RWPE1 (cell line): ENCODE results near the gene CLDN3.

Source experiments
- CTCF ChIA-PET: fragments of 350-600 bp; sonication (Branson Sonifier 250); formaldehyde crosslinking; extraction: SDS; loops from one replicate; lab custom pipeline; 2021; lab: Yijun Ruan, JAX
- POLR2A ChIA-PET: fragments of 400-600 bp; formaldehyde crosslinking; extraction: SDS; loops from one replicate; lab custom pipeline; 2020; ENCODE audit warnings: antibody characterized with exemption; ENCODE audit not compliant: low non-redundant PET; lab: Yijun Ruan, JAX
- DNase-seq: peaks from one replicate; pipeline ENCODE4 v3.0.0; 2012; ENCODE audit warnings: low spot score
- H3K27ac ChIP-seq: fragments of 450-650 bp; 2 replicates; pipeline ENCODE4 v1.5.1; 2017
- TF ChIP-seq, protein P1 (sequence below): fragments of 450-650 bp; conservative IDR thresholded peaks from 2 replicates; pipeline ENCODE4 v1.5.1; 2017; ENCODE audit warnings: low read depth, mild to moderate bottlenecking

CLDN3 gene, protein sequence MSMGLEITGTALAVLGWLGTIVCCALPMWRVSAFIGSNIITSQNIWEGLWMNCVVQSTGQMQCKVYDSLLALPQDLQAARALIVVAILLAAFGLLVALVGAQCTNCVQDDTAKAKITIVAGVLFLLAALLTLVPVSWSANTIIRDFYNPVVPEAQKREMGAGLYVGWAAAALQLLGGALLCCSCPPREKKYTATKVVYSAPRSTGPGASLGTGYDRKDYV

DNA sequence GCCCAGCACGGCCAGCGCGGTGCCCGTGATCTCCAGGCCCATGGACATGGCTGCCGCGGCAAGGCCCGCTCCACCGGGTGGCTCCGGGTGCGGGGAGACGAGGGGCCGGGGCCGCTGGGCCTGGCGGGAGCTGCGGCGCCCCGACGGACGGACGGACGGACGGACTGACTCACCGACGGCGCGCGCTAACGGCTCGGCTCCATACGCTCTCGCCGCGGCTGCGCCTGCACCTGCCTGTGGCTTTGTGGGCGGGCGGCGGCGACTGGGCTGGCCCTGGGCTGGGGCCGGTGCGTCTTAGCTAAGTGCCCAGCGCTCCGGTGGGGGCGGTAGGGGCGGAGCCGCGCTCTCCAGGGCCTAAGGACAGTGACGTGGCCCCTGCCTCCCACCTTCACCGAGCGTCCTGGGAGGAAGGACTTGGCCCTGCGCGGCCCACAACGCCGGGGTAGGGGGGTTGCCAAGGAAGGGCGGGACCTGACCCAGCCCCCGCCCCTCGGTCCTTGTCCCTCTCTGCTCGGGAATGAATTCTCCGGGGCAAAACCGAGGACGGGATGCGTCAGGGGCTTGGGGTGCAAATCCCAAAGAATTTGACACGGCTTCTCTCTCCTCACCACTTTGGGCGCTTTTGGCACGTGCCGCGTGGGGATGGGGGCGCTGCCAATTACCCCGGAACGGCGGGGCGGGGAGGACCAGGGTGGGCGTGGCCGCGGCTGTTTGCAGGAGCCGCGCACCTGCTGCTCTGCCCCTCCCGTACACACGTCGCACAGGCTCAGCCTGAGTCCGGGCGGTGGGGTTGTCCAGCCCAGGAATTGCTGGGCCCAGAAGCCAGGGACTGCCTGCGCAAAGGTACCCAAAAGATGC is at the start of gene CLDN3:
Gene CLDN3 (minus strand): TSS at position 269 of the 858 bp plus-strand sequence. CDS start 221 bp downstream, at position 48.
- CTCF ChIA-PET = interaction anchor here (0.7 kb wide), 1 partner anchor 44 kb away, joined by 4 read pairs; no protein-coding TSS in a partner anchor
- no peak for DNase-seq
- POLR2A ChIA-PET = no interaction called here
- TF ChIP-seq, protein P1, sequence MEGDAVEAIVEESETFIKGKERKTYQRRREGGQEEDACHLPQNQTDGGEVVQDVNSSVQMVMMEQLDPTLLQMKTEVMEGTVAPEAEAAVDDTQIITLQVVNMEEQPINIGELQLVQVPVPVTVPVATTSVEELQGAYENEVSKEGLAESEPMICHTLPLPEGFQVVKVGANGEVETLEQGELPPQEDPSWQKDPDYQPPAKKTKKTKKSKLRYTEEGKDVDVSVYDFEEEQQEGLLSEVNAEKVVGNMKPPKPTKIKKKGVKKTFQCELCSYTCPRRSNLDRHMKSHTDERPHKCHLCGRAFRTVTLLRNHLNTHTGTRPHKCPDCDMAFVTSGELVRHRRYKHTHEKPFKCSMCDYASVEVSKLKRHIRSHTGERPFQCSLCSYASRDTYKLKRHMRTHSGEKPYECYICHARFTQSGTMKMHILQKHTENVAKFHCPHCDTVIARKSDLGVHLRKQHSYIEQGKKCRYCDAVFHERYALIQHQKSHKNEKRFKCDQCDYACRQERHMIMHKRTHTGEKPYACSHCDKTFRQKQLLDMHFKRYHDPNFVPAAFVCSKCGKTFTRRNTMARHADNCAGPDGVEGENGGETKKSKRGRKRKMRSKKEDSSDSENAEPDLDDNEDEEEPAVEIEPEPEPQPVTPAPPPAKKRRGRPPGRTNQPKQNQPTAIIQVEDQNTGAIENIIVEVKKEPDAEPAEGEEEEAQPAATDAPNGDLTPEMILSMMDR = no peak
- H3K27ac ChIP-seq = no peak within 1 kb of the TSS

DNA sequence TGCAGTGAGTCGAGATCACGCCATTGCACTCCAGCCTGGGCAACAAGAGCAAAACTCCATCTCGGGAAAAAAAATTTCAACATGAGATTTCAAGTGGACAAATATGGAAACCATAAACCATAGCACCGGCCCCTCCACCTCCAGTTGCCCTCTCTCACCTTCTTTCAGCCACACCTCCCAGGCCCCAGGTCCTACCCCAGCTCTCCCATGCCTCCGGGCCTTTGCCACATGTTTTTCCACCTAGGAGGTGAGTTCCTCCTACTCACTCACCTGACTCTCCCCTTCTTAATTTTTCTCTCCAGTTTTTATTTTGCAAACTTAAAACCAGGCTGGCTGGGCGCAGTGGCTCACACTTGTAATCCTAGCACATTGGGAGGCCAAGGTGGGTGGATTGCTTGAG is 47.1 kb upstream of the CLDN3 start:
- H3K27ac ChIP-seq = 0 out of 2 replicates have a peak overlapping the region, but pooled peaks have one; percentile 1
- DNase-seq = no peak
- ChIA-PET CTCF (interaction anchor here (0.6 kb wide), 1 partner anchor 51 kb away, joined by 6 read pairs; no protein-coding TSS in a partner anchor), POLR2A (no interaction called here)
- TF ChIP-seq, protein P1 = no peak

DNA sequence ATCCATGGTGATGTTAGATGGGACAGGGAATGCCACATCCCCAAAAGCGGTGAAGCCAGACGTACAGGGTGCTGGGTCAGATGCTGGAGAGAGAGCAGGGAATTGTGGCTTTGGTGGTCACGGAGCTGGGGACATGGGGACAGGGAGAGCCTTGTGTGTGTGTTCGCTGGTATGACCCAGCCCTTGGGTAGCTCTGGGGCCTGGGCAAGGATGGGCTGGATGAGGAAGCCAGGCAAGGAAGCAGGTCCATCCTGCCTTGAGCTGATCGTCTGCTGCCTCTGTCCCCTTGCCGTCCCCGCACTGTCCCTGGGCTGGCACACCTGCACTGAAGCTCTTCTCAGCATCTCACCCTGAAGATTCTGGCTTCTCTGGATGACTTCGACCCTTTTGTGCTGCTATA is 45.4 kb upstream of the CLDN3 start:
- DNase-seq = no peak
- ChIA-PET CTCF (interaction anchor here (0.5 to 0.7 kb wide), 2 partner anchors 40 to 42 kb away, joined by 3 to 4 read pairs; no protein-coding TSS in a partner anchor), POLR2A (no interaction called here)
- TF ChIP-seq, protein P1 = no peak
- no peak overlapping the region for H3K27ac ChIP-seq

DNA sequence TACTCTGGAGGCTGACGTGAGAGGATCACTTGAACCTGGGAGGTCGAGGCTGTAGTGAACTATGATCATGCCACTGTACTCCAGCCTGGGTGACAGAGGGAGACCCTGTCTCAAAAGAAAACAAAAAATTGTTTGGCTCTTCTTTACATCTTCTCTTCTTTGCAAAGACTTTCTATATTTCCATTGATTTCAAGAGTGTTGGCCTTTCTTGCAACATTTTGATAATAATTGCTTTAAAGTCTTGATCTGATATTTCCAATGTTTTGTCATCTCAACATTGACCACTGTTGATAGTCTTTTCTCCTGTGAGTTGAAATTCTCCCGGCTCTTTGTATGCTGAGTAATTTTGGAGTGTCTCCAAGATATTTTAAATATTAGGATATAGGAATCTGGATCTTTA is 42.9 kb upstream of the CLDN3 start:
- no peak overlapping the region for H3K27ac ChIP-seq
- ChIA-PET CTCF (no interaction called here), POLR2A (no interaction called here)
- TF ChIP-seq, protein P1 = no peak
- no peak for DNase-seq

DNA sequence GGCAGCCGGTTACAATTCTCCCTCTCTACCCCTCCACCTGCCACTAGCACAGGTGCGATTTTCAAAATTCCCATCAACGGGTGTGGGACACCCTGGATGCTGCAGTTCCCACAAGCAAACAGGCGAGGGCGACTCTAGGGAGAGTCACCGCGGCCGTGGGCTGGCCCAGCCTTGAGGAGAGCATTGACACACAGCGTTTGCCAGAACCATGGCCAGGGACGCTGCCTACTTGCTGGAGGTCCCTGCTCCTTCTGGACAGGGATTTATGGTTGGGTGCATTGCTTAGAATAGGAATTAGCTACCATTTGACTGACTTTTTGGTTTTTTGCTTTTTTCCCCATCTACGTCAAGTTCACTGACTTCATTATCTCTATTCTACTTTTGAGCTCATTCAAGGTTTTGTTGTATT is 41.7 kb upstream of the CLDN3 start:
- ChIA-PET POLR2A (no interaction called here), CTCF (interaction anchor here (0.6 kb wide), 1 partner anchor 178 kb away, joined by 3 read pairs; no protein-coding TSS in a partner anchor)
- TF ChIP-seq, protein P1 = peak; percentile 72
- no peak for DNase-seq
- H3K27ac ChIP-seq = no peak overlapping the region

DNA sequence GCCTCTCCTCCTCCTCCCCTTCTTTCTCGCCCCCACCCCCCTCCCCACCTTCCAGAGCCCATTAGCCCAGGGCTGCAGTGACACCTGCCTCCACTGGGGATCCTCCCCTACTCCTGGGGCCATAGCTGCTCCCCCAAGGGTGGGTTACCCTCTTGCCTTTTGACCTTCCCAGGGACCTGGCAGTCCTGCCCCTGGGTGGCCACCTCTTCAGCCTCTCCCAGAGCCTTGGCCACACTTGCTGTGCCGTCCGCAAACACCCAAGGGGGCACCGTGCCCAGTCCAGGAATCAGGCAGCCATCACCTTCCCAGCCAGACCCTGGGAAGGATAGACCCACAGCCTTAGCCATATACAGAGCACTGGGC is 40.9 kb upstream of the CLDN3 start:
- ChIA-PET CTCF (interaction anchor here (0.6 to 0.8 kb wide), 2 partner anchors 10 to 34 kb away, joined by 3 to 6 read pairs; no protein-coding TSS in a partner anchor), POLR2A (no interaction called here)
- TF ChIP-seq, protein P1 = no peak
- no peak for DNase-seq
- peak overlapping the region; percentile 84; the same call in 1 of the 2 replicates for H3K27ac ChIP-seq
